ENCODE results near the gene RABGAP1. TPM values are rescaled to one million over a fixed set of nuclear protein-coding genes. Genes with fewer than 3 reads are reported as not detected.

The RABGAP1 gene
- total and polyA plus RNA-seq, 9 donors: 27.1 to 64.8 (median 59.0) TPM

DNA sequence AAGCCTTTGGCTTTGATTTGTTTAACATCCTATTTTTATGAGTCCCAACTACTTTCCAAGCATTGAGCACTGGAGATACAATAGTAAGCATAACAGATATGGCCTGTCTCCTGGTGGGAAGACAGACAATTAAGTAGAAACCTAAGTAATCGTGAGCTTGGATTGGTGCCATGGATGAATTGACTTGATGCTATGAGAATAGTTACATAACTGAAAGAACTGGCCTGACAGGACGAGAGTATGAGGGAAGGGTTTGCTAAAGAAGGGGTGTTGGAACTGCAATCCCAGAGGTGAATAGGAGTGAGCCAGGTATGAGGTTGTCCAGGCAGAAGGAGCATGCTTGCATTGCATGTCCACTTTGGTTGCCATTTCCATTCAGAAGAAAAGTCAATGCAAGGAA lies 145.1 kb downstream of the RABGAP1 start:
- Histone ChIP-seq H3K36me3 (no peaks in the 10 kb centered on the region), H3K4me1 (ENCODE audit: insufficient read depth) (peaks cover 1% of the 10 kb centered on the region), H3K9me3 (no peaks in the 10 kb centered on the region), H3K27ac (no peak overlapping the region), H3K27me3 (no peaks in the 10 kb centered on the region), H3K4me3 (no peak overlapping the region)
- TF ChIP-seq, protein P1, sequence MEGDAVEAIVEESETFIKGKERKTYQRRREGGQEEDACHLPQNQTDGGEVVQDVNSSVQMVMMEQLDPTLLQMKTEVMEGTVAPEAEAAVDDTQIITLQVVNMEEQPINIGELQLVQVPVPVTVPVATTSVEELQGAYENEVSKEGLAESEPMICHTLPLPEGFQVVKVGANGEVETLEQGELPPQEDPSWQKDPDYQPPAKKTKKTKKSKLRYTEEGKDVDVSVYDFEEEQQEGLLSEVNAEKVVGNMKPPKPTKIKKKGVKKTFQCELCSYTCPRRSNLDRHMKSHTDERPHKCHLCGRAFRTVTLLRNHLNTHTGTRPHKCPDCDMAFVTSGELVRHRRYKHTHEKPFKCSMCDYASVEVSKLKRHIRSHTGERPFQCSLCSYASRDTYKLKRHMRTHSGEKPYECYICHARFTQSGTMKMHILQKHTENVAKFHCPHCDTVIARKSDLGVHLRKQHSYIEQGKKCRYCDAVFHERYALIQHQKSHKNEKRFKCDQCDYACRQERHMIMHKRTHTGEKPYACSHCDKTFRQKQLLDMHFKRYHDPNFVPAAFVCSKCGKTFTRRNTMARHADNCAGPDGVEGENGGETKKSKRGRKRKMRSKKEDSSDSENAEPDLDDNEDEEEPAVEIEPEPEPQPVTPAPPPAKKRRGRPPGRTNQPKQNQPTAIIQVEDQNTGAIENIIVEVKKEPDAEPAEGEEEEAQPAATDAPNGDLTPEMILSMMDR (IDR thresholded peaks at IDR 0.05): no peak
- TF ChIP-seq EP300 (IDR thresholded peaks at IDR 0.05): no peak
- no peak for TF ChIP-seq POLR2A (IDR thresholded peaks at IDR 0.05)
- intact Hi-C loops (cut with DNase I): loop anchor here in 1 of 4 donors (10.0 kb wide), 1 partner anchor 269 kb away; the partner anchor contains the start of gene CRB2
- 61 to 71% (median 66%) methylated on average over 2 of the region's 2 CpGs for WGBS, 3 donors
- DNase-seq: no peak

DNA sequence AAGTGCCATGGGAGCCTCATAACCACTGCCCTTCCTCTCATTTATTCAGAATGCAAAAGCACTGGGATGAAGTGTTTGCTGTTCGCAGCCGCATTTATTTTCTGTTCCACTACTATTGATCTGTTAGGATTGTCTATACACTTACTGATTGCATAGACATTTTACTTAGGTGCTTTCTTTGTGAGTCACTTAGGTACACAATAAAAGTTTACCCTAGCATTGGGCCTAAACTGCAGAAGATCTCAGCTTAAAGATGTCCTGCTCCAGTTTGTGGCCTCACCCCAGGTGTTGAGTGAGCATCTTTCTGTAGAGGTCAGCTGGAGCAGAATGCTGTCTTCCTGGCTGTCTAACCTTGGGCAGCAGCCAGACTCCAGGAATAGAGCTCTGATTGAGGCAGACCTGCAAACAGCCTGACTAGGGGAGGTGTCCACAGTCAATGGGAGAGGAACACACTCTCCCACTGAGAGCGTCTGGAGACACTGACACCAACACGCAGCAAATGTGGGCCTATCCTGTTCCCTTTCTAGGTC lies 146.6 kb downstream of the RABGAP1 start:
- H3K27ac ChIP-seq: no peak overlapping the region
- no peak for TF ChIP-seq EP300 (IDR thresholded peaks at IDR 0.05)
- TF ChIP-seq, protein P1 (IDR thresholded peaks at IDR 0.05): no peak
- no peaks in the 10 kb centered on the region for H3K9me3 ChIP-seq
- 92 to 96% (median 94%) methylated on average over 4 of the region's 4 CpGs for WGBS, 3 donors
- no peak for DNase-seq
- no peaks in the 10 kb centered on the region for H3K27me3 ChIP-seq
- H3K36me3 ChIP-seq: no peaks in the 10 kb centered on the region
- H3K4me1 ChIP-seq (ENCODE audit: insufficient read depth): peaks cover 3% of the 10 kb centered on the region
- intact Hi-C loops (cut with DNase I): loop anchor here in 1 of 4 donors (10.0 kb wide), 1 partner anchor 267 kb away; the partner anchor contains the start of gene CRB2
- no peak overlapping the region for H3K4me3 ChIP-seq

DNA sequence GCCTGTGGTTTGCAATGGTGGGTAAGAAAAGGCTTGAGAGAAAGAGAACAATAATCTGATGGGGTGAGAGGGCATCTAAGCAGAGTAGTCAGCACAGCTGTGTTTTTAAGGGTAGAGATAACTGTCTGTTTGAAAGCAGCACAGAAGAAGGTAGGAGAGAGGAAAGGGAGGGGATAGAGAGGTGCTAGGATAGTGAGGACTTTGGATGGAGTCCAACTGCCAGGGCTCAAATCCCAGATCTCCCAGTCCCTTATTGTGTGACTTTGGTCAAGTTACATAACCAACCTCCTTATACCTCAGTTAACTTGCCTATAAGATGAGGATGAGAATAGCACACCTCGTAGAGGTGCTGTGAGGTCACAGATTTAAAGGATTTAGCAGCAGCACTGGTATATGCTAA lies 148.2 kb downstream of the RABGAP1 start:
- no peaks in the 10 kb centered on the region for H3K27me3 ChIP-seq
- TF ChIP-seq, protein P1 (IDR thresholded peaks at IDR 0.05): no peak
- TF ChIP-seq EP300 (IDR thresholded peaks at IDR 0.05): no peak
- no peak for TF ChIP-seq POLR2A (IDR thresholded peaks at IDR 0.05)
- intact Hi-C loops (cut with DNase I): loop anchor here in 1 of 4 donors (10.0 kb wide), 1 partner anchor 266 kb away; the partner anchor contains the start of gene CRB2

DNA sequence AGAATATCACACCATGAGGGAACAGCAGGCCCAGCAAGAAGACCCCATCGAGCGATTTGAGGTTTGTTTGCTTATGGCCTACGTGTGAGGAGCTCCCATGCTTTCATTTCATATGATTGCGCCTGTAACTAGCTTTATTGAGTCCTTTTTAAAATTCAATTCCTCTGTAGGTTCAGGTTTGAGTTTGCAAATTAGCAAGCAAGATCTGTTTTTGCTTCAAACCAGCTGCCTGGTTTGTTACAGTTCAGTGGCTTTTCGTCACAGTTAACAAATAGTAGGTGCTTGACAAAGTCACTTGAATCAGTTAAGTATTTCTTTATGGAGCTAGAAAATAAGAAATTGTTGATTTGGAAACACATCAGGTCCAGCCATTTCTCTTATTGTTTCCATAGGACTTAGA lies 149.0 kb downstream of the RABGAP1 start:
- intact Hi-C loops (cut with DNase I): loop anchor here in 1 of 4 donors (10.0 kb wide), 1 partner anchor 265 kb away; the partner anchor contains the start of gene CRB2
- no peaks in the 10 kb centered on the region for H3K36me3 ChIP-seq

More for the DNA sequence above, 148.2 kb downstream of the RABGAP1 start:
- H3K4me1 ChIP-seq (ENCODE audit: insufficient read depth): peaks cover 3% of the 10 kb centered on the region
- H3K36me3 ChIP-seq: no peaks in the 10 kb centered on the region
- DNase-seq: no peak
- no peaks in the 10 kb centered on the region for H3K9me3 ChIP-seq
- no peak overlapping the region for H3K27ac ChIP-seq
- H3K4me3 ChIP-seq: no peak overlapping the region
- WGBS, 3 donors: 97 to 100% (median 97%) methylated on average over 1 of the region's 1 CpG

DNA sequence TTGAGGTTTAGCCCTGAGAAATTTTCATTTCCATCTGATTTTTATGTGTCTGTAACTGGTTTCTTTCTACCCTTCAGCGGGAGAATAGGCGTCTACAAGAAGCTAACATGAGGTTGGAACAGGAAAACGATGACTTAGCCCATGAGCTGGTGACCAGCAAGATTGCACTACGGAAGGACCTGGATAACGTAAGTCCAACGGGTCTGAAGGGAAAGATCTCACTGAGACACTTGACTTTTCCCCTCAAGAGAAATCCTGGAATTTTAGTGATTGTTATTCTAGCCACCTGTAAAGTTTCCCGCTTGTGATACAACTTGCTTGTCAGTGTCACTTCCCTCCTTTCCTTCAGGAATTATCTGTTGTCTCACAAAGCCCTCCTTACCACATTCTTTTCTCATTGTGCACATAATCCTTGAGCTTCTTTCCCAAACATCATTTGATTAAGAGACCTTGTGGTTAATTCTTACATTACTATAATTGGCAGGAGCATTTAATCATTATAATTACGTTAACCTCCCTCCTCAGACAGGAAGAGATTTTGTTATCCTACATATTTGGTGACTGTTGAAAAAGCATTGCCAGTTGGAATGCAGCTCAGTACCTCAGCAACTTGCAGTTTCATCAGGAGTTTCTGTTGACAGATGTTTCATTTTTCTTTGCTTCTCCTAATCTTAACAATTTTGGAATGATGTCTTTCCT lies 149.5 kb downstream of the RABGAP1 start:
- WGBS, 3 donors: 58 to 63% (median 59%) methylated on average over 8 of the region's 8 CpGs
- Histone ChIP-seq H3K4me3 (no peak overlapping the region), H3K4me1 (ENCODE audit: insufficient read depth) (peaks cover 3% of the 10 kb centered on the region), H3K36me3 (no peaks in the 10 kb centered on the region), H3K27me3 (no peaks in the 10 kb centered on the region), H3K27ac (no peak overlapping the region), H3K9me3 (no peaks in the 10 kb centered on the region)
- no peak for DNase-seq
- TF ChIP-seq POLR2A (IDR thresholded peaks at IDR 0.05) (no peak), EP300 (IDR thresholded peaks at IDR 0.05) (no peak)
- TF ChIP-seq, protein P1 (IDR thresholded peaks at IDR 0.05): no peak
- intact Hi-C loops (cut with DNase I): no loop called here

More for the DNA sequence above, 149.0 kb downstream of the RABGAP1 start:
- Histone ChIP-seq H3K4me3 (no peak overlapping the region), H3K4me1 (ENCODE audit: insufficient read depth) (peaks cover 3% of the 10 kb centered on the region), H3K9me3 (no peaks in the 10 kb centered on the region), H3K27me3 (no peaks in the 10 kb centered on the region), H3K27ac (no peak overlapping the region)
- DNase-seq: no peak
- TF ChIP-seq EP300 (IDR thresholded peaks at IDR 0.05): no peak
- 97 to 98% (median 97%) methylated on average over 5 of the region's 5 CpGs for WGBS, 3 donors
